Hepatocyte (in vitro differentiated cells): ENCODE data around the gene HS6ST2.

Experiments used
- EZH2 ChIP-seq: fragments of 200-600 bp; sonication (generic); IDR thresholded peaks from 2 replicates; pipeline ENCODE4 v1.6.1; 2016; ENCODE audit warnings: antibody characterized with exemption, mild to moderate bottlenecking, borderline replicate concordance
- EZH2phosphoT487 ChIP-seq: fragments of 200-600 bp; sonication (generic); IDR thresholded peaks from one replicate; pipeline ENCODE4 v1.6.1; 2018; ENCODE audit warnings: antibody characterized with exemption, mild to moderate bottlenecking, low read depth, moderate library complexity; ENCODE audit not compliant: unreplicated experiment, severe bottlenecking
- TF ChIP-seq, protein P1 (sequence below): fragments of 200-600 bp; sonication (generic); IDR thresholded peaks from 2 replicates; pipeline ENCODE4 v1.5.1; 2016; ENCODE audit warnings: antibody characterized with exemption, mild to moderate bottlenecking; ENCODE audit not compliant: poor library complexity

DNA sequence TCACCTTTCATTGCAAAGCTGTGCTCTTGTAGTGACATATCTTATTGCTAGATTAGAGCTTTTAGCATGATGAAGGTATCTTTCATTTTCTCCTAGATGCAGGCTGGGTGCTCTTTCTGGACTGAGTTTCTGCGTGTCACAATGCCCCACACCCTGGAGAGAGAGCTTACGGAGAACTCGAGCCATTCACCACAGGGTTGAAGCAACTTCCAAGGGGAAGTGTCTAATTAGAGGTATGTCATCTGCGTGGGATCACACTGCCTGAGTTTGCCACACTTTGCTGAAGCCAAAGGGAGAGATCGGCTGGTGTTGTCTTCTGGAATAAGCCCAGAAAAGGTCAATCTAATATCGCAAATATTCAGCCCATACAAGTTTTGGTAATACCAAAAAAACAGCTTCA, 290.3 kb downstream of the HS6ST2 start:
- TF ChIP-seq, protein P1, sequence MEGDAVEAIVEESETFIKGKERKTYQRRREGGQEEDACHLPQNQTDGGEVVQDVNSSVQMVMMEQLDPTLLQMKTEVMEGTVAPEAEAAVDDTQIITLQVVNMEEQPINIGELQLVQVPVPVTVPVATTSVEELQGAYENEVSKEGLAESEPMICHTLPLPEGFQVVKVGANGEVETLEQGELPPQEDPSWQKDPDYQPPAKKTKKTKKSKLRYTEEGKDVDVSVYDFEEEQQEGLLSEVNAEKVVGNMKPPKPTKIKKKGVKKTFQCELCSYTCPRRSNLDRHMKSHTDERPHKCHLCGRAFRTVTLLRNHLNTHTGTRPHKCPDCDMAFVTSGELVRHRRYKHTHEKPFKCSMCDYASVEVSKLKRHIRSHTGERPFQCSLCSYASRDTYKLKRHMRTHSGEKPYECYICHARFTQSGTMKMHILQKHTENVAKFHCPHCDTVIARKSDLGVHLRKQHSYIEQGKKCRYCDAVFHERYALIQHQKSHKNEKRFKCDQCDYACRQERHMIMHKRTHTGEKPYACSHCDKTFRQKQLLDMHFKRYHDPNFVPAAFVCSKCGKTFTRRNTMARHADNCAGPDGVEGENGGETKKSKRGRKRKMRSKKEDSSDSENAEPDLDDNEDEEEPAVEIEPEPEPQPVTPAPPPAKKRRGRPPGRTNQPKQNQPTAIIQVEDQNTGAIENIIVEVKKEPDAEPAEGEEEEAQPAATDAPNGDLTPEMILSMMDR, result no peak
- no peak for TF ChIP-seq EZH2phosphoT487
- no peak for TF ChIP-seq EZH2
